ENCODE data around the gene REX1BD.

DNA sequence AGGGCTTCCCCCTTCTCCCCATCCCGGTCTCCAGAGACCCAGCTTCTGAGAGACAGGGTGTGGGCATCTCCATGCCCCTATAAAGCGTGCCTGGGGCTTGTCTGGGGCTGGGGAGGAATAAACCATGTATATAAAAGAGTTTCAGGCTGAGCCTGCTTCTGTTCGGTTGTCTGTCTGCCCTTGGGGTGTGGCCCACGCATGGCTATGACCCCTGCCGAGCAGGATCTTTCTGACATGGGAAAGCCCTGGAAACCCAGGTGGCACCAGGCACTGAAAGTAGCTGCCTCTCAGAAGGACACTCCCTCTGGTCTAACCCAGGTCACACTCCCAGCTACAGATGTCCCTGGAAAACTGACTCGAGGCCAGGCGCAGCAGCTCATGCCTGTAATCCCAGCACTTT lies 32.3 kb downstream of the REX1BD start:
- no peak for TF ChIP-seq POLR2A (IDR thresholded peaks at IDR 0.05)
- TF ChIP-seq, protein P1, sequence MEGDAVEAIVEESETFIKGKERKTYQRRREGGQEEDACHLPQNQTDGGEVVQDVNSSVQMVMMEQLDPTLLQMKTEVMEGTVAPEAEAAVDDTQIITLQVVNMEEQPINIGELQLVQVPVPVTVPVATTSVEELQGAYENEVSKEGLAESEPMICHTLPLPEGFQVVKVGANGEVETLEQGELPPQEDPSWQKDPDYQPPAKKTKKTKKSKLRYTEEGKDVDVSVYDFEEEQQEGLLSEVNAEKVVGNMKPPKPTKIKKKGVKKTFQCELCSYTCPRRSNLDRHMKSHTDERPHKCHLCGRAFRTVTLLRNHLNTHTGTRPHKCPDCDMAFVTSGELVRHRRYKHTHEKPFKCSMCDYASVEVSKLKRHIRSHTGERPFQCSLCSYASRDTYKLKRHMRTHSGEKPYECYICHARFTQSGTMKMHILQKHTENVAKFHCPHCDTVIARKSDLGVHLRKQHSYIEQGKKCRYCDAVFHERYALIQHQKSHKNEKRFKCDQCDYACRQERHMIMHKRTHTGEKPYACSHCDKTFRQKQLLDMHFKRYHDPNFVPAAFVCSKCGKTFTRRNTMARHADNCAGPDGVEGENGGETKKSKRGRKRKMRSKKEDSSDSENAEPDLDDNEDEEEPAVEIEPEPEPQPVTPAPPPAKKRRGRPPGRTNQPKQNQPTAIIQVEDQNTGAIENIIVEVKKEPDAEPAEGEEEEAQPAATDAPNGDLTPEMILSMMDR (IDR thresholded peaks at IDR 0.05) = no peak

Measured in right lobe of liver (tissue), 4 donors.